Activated T-helper 1 cell treated with anti-CD3 and anti-CD28 coated beads, Interleukin-2, amount 50 U/mL, for 16 hours (primary cell): ENCODE measurements around the gene TNNC2.
A peak's percentile ranks its signal among the peaks of the same experiment; 100 is the strongest.
"Not testable (repeated sequence)": the region's sequence is repeated elsewhere in the genome, so short reads cannot be mapped to it uniquely, and the experiment has no call there.

ENCODE experiments used
- DNase-seq, 2 donors: peaks; one replicate each; pipeline ENCODE4 v3.0.0-alpha.2; 2020; ENCODE audit warnings: low read depth in 1 of 2, low spot score in 1 of 2

Gene TNNC2

GRCh38 chr20:45823949-45824835 is 2.9 kb downstream of the TNNC2 start:
- peak; percentile 9 to 10 for DNase-seq

DNA sequence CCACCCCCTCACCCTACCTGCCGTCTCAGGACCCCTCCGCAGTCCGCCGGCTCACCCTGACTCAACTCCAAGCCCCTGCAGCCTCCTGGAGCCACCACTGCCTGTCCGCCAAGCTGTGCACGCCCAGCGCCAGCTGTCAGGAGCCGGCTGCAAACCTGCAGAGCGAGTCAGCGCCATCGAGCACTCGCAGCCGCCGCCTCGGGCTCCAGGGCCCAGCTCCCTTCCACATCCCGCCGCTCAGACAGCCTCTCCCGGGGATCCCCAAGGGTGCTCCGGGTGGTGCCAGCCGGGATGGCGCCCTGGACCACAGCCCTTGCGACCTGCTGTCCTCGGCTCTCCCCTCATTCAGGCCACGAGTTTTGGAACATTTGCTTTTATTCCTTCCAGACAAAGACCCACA is 4.3 kb downstream of the TNNC2 start:
- no peak for DNase-seq

GRCh38 chr20:45821947-45822346 is 5.2 kb downstream of the TNNC2 start:
- DNase-seq: no peak

GRCh38 chr20:45819466-45819865 is 7.6 kb downstream of the TNNC2 start:
- no peak for DNase-seq

- no peak for DNase-seq
Observed at GRCh38 chr20:45818239-45818638, 8.9 kb downstream of the TNNC2 start.

DNA sequence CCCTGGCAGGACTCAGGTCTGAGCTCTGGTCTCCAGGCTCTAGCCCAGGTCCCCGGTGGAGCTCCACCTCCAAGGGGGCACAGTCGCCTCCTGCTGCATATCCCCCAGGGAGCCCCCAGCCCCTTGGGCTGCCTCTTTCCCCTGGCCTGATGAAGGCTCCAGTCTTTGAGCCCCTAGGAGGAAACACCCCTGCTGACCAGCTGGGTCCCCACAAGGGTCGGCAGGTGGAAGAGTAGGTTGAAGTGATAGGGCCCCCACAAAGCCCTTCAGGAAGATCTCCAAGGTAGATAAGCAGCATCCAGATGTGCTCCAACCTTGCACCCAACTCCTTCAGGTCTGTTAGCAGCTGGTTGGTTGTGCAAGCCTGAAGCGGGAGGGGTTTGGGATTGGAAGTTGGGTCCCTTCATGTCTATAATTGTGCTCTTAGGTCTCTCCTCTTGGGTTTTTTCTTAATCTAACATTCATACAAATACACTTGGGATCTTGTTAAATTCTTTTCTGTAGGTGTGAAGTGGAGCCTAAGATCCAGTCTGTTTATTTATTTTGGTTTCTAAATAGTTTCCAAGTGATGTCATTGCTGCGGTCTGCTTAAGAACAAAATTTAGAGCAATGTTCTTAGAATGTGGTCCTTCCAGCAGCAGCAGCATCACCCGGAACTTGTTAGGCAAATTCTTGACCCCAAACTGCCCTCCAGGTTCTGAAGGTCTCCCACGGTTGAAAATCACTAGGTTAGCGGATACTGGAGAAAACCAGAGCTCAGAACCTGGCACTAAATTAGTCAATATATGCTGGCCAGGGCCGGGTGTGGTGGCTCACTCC is 9.5 kb downstream of the TNNC2 start:
- no peak for DNase-seq

GRCh38 chr20:45816951-45817350 is 10.2 kb downstream of the TNNC2 start:
- DNase-seq: no peak

GRCh38 chr20:45814314-45814713 is 12.8 kb downstream of the TNNC2 start:
- DNase-seq: no peak

GRCh38 chr20:45813489-45813888 is 13.6 kb downstream of the TNNC2 start:
- no peak for DNase-seq

GRCh38 chr20:45813006-45813340 is 14.1 kb downstream of the TNNC2 start:
- no peak for DNase-seq

DNA sequence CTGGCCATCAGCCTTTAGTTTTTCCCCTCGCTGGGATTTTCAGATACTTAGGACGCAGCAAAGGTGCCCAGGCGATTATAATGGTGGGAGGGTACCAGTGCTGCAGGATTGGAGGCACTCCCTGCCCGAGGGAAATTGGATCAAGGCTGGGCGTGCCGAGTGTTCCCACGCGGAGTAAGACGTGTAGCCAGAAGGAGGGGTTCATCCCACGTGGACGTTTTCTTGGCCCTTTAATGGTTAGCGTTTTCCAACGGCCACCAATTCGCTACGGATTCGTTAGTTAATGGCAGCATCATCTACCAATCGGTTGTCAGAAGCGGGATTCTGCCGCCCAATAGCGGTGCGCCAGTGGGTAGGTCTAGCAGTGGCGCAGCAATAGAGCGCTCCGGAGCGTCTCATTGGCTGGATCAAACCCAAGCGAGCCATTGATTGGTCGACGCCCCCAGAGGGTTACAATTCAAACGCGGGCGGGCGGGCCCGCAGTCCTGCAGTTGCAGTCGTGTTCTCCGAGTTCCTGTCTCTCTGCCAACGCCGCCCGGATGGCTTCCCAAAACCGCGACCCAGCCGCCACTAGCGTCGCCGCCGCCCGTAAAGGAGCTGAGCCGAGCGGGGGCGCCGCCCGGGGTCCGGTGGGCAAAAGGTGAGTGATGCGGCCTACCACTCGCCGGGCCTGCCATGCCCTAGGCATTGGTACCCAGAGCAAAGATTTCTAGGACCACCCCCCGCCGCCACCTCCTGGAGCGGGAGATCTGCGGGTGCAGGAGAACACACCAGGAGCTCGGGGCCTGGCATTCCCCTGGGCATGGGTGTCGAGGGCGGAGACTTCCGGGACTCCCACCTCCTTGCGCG is 14.7 kb downstream of the TNNC2 start, which contains the start of gene UBE2C:
TSS of gene UBE2C (plus strand) at position 488 of the 849 bp plus-strand sequence. CDS start at position 540, 52 bp downstream.
- DNase-seq: peak; percentile 81 to 87

- DNase-seq: no peak
Observed at GRCh38 chr20:45810191-45810970, 16.7 kb downstream of the TNNC2 start.

DNA sequence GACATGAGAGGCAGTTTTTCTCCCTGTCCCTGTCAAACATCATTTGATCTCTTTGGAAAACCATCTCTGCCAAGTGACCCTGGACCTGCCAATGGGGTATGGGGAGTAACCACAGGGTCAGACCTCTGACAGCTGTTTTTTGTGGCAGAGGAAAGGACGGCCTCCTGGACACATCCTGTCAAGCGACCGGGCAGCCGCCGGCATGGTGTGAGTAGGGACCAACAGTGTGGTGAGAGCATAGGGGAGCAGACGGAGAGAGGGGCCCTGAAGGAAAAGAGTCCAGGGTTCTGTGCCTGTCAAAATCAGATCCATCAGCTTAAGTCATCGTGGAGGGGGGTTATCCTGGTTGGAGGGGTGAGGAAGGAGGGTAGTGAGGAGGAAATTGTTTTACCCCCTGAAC is 25.3 kb downstream of the TNNC2 start:
- DNase-seq: no peak

DNA sequence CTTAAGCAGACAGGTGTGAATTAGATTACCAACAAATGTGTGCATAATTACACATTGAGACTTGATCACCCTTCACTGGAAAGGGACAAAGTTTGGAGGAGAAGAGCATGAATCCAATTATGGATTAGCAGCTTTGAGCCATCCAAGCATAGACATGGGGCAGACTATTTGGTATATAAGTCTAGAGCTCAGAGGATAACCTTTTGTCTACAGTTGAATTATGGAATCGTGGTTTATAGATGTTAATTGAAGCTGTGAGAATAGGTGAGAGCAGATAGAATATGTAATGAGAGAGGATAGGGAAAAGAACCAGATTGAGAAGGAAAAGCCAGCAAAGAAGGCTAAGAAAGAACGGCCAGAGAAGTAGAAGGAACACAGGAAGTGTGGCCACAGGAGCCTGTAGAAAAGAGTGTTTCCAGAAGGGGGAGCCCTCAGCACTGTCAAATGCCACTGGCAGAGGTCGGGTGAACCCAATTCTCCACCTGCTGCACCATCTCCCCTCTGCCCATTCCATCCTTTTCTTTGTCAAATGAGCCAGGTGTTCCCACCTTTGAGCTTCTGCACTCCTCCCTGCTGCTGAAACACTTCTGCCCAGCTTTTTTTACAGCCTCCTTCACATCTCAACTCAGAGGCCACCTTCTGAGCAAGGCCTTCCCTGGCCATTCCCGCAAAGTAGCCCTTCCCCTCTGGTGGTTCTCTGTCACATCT is 28.0 kb downstream of the TNNC2 start:
- peak; percentile 16 to 26 for DNase-seq

DNA sequence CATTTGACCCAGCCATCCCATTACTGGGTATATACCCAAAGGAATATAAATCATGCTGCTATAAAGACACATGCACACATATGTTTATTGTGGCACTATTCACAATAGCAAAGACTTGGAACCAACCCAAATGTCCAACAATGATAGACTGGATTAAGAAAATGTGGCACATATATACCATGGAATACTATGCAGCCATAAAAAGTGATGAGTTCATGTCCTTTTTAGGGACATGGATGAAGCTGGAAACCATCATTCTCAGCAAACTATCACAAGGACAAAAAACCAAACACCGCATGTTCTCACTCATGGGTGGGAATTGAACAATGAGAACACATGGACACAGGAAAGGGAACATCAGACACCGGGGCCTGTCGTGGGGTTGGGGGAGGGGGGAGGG is 29.2 kb downstream of the TNNC2 start:
- DNase-seq: not testable (repeated sequence)

DNA sequence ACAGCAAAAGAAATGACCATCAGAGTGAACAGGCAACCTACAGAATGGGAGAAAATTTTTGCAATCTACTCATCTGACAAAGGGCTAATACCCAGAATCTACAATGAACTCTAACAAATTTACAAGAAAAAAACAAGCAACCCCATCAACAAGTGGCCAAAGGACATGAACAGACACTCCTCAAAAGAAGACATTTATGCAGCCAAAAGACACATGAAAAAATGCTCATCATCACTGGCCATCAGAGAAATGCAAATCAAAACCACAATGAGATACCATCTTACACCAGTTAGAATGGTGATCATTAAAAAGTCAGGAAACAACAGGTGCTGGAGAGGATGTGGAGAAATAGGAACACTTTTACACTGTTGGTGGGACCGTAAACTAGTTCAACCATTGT is 29.6 kb downstream of the TNNC2 start:
- not testable (repeated sequence) for DNase-seq

GRCh38 chr20:45796337-45797065 is 30.6 kb downstream of the TNNC2 start:
- DNase-seq: no peak

DNA sequence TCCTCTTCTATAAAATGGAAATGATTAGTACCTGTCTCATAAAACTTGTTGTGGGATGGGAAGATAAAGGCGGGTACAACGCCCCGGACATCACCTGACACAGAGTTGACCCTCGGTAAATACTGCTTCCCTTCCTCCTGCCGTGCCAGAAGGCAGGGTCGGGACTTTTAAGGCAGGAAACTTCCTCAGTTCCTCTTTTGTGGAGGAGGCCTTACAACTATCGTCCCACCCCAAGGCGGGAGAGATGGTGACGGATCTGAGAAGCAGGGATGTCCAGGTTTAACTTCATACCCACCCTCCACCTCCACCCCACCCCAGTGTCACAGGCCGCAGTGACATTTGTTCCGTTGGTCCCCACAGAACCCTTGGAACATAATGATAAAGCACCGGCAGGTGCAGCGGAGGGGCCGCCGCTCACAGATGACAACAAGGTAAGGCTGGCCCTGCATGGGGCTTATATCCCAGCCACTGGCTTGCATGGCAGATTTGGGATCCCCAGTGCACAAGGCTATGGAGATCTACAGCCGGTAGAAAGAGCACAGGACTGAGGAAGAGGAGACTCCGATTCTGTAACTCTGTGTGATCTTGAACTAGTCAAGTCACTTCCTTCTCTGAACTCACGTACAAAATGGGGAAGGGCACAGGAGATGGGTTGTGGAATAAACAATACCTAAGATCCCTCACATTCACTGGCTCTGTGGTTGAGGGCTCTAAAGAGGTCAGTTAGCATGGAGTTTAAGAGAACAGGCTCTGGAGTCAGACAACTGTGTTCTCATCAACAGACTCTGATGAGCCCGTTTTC is 34.6 kb downstream of the TNNC2 start:
- DNase-seq: no peak
